Naive thymus-derived CD8-positive, alpha-beta T cell (primary cell): Measurements from ENCODE around the gene MSH3. TPM values are rescaled to one million over a fixed set of nuclear protein-coding genes. Genes with fewer than 3 reads are reported as not detected.

ENCODE experiments used
- ATAC-seq, 2 donors: fragments of 150-1000 bp; cut with Tn5 transposase in 1 of 2; sonication (Bioruptor Pico), chemical (Tn5 transposase) in 1 of 2; 1 replicate in 1 of 2; 2 replicates in 1 of 2; pipeline ENCODE4 v1.10.0; 2021; ENCODE audit warnings: mild to moderate bottlenecking in 2 of 2, moderate library complexity in 2 of 2
- POLR2A ChIA-PET: fragments of 350-600 bp; sonication (Branson Sonifier 250); formaldehyde crosslinking; loops from one replicate; lab custom pipeline; 2021; ENCODE audit warnings: antibody characterized with exemption; lab: Charles Lee
- DNase-seq, 10 donors: peaks; one replicate each; pipeline versions ENCODE4 v3.0.0 to v3.0.0-alpha.2; 2020 to 2022
- H3K27ac Mint-ChIP-seq, 10 donors: one replicate each; pipeline ENCODE4 v1.8.0; 2020 to 2022; ENCODE audit warnings: mild to moderate bottlenecking in 10 of 10, mixed read lengths in 10 of 10, moderate library complexity in 4 of 10, inconsistent platforms in 1 of 10
- H3K27me3 Mint-ChIP-seq, 5 donors: one replicate each; pipeline ENCODE4 v1.8.0; 2021 to 2022; ENCODE audit warnings: mixed read lengths in 5 of 5
- H3K36me3 Mint-ChIP-seq, 3 donors: one replicate each; pipeline ENCODE4 v1.8.0; 2020 to 2022; ENCODE audit warnings: mixed read lengths in 3 of 3, mild to moderate bottlenecking in 2 of 3, inconsistent platforms in 1 of 3
- H3K4me1 Mint-ChIP-seq, 4 donors: one replicate each; pipeline ENCODE4 v1.8.0; 2021 to 2022; ENCODE audit warnings: mixed read lengths in 4 of 4
- H3K4me3 Mint-ChIP-seq, 10 donors: one replicate each; pipeline ENCODE4 v1.8.0; 2020 to 2022; ENCODE audit warnings: mild to moderate bottlenecking in 10 of 10, mixed read lengths in 10 of 10, moderate library complexity in 6 of 10, inconsistent platforms in 1 of 10
- H3K9me3 Mint-ChIP-seq, 9 donors: one replicate each; pipeline ENCODE4 v1.8.0; 2020 to 2022; ENCODE audit warnings: mixed read lengths in 9 of 9, mild to moderate bottlenecking in 3 of 9, inconsistent platforms in 1 of 9, moderate library complexity in 1 of 9
- polyA plus RNA-seq, 3 donors: library from polyadenylated mRNA; unstranded; fragments of 300-500 nt; fragmentation: Illumina TruSeq; gene quantifications; one replicate each; pipeline ENCODE4 v1.2.3, GENCODE V29; 2021
- total RNA-seq, 8 experiments: library from RNA in 2 of 8; stranded (reverse) in 2 of 8; gene quantifications; one replicate each; pipeline ENCODE4 v1.2.3 and lab custom pipeline; 2021 to 2026

The MSH3 gene
- total and polyA plus RNA-seq, 5 experiments from 2014 or later = 11.0 to 16.3 (median 13.0) TPM

DNA sequence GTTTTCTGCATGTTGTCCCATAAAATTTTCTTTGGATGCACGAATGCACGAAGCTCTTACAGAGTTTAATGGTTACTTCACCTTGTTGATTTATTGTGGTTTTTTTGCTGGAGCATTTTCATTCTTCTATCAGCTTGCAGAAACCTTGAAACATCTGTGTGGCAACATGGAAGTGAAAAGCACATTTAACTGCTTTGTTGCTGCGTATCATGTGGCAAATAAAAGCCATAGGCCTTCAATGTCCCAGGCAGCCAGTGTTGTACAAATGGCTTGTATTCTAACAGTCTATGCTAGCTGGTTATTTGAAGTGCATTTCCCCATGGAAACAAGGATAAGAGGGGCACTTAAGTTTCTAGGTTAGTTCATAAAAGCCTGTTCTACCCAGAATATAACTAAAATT is 263.2 kb downstream of the MSH3 start:
- Mint-ChIP-seq H3K36me3 (peaks cover 0 to 1% (median 0%) of the 10 kb centered on the region in 3 donors), H3K27ac (peak overlapping the region in 1 of 10 donors; percentile 45), H3K27me3 (no peaks in the 10 kb centered on the region), H3K4me1 (peaks cover 6 to 13% (median 10%) of the 10 kb centered on the region in 4 donors), H3K4me3 (no peak overlapping the region), H3K9me3 (peaks cover 0 to 3% (median 0%) of the 10 kb centered on the region in 9 donors)
- ATAC-seq (no peak), DNase-seq (no peak)
- POLR2A ChIA-PET = no interaction called here

DNA sequence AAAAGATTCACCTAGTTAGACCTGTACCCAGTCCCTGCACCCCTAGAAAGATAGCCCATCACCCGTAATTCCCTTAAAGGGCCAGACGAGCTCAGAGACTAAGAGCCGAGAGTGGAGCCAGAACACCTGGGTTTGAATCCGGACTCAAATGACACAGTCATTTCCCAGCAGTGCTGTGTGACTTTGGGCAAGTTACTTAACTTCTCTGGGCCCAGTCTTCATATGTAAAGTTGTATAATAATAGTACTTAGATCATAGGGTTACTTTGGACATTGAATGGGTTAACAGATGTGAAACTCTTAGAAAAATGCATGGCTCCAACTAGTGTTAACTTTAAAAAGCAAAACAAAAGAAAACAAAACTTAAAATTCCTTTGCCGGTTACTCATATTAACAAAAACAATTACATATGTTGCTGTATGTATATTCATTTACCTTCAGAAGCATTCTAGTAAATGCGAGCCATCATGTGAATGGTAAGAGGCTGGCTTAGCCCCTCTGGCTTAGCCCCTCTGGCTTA is 265.3 kb downstream of the MSH3 start:
- Mint-ChIP-seq H3K9me3 (peaks cover 0 to 6% (median 0%) of the 10 kb centered on the region in 9 donors), H3K27ac (no peak overlapping the region), H3K36me3 (peaks cover 0 to 7% (median 4%) of the 10 kb centered on the region in 3 donors), H3K4me3 (no peak overlapping the region), H3K4me1 (peaks cover 6 to 13% (median 10%) of the 10 kb centered on the region in 4 donors), H3K27me3 (no peaks in the 10 kb centered on the region)
- no peak for DNase-seq
- POLR2A ChIA-PET = no interaction called here
- ATAC-seq = no peak

DNA sequence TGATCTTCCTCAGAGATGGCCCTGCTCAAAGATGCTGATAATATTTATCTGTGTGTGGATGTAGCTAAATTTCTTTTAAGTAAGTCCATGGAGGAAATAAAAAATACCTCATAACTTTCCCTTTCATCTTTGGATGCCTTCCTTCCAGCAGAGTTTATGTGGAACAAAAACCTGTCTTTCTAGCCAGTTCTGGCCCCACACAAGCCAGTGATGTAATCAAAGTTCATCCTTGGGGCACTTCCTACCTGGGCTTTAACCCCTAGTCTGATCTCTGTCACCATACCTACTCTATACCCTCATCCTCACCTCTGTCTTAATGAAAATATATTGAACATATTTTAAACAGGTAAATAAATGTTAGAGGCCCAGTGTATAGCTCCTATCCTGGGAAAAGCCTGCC is 265.9 kb downstream of the MSH3 start:
- peaks cover 6 to 13% (median 10%) of the 10 kb centered on the region in 4 donors for H3K4me1 Mint-ChIP-seq

DNA sequence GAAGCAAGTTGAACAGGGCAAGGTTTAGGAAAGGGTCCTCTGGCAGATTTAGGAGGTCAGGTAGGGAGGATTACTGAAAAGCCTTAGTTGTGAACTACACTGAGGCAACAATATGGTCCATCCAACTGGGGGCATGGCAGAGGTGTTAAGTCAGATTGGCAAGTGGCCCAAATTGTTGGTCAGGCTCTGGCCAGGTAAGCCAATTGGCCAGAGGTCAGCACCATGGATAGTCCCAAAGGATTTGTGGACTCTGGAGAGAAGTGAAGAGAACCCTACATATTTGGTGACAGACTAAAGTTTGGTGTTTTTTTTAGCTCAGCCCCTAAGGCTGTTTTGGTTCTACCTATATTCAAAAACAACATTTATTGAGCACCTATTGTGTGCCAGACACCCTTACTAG is 266.6 kb downstream of the MSH3 start:
- ATAC-seq (no peak), DNase-seq (no peak)
- POLR2A ChIA-PET = no interaction called here
- Mint-ChIP-seq H3K4me3 (no peak overlapping the region), H3K27ac (no peak overlapping the region), H3K36me3 (peaks cover 0 to 7% (median 4%) of the 10 kb centered on the region in 3 donors), H3K4me1 (peaks cover 9 to 13% (median 10%) of the 10 kb centered on the region in 4 donors), H3K9me3 (peaks cover 0 to 4% (median 0%) of the 10 kb centered on the region in 9 donors), H3K27me3 (no peaks in the 10 kb centered on the region)

More for the DNA sequence above, 265.9 kb downstream of the MSH3 start:
- Mint-ChIP-seq H3K36me3 (peaks cover 0 to 7% (median 4%) of the 10 kb centered on the region in 3 donors), H3K4me3 (no peak overlapping the region), H3K27ac (no peak overlapping the region), H3K9me3 (peaks cover 0 to 6% (median 0%) of the 10 kb centered on the region in 9 donors), H3K27me3 (no peaks in the 10 kb centered on the region)
- POLR2A ChIA-PET = no interaction called here
- DNase-seq = no peak
- no peak for ATAC-seq

DNA sequence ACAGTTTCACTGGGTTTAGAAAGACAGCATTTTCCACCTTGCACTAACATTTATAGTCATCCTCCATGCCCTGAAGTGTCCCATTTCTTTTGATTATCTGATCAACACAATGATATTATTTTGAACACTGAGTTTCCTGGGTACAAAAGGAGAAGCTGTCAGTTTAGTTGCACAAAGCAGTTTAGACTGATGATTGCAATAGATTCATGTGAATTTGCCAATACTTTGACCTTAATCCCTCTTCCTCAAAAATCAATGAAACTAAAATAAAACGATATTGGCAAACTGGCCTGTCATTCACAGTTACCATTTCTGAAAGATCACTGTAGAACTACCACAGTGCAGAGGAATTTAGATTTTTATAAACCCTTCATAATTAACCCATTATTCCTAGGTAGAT is 271.5 kb downstream of the MSH3 start:
- DNase-seq = no peak
- Mint-ChIP-seq H3K36me3 (peaks cover 0 to 7% (median 4%) of the 10 kb centered on the region in 3 donors), H3K4me1 (peaks cover 3 to 11% (median 8%) of the 10 kb centered on the region in 4 donors), H3K27ac (no peak overlapping the region), H3K9me3 (peaks cover 0 to 3% (median 0%) of the 10 kb centered on the region in 9 donors), H3K4me3 (no peak overlapping the region), H3K27me3 (no peaks in the 10 kb centered on the region)
- ATAC-seq = no peak
- POLR2A ChIA-PET = no interaction called here

Other genes starting within 250 kb of the MSH3 start
- gene ZFYVE16, start 246.6 kb upstream of the MSH3 start, total RNA-seq = 10 to 100 TPM; 22.4 to 27.0 TPM
- gene ZFYVE16, start 246.6 kb upstream of the MSH3 start, polyA plus RNA-seq = 1 to 10 TPM; 1.7 to 4.1 (median 2.5) TPM
- under 1 TPM; 0.26 to 0.82 TPM for gene FAM151B, start 166.6 kb upstream of the MSH3 start, total RNA-seq
- gene FAM151B, start 166.6 kb upstream of the MSH3 start, polyA plus RNA-seq = under 1 TPM in 1 of 3 donors, not detected in 2; 0.57 TPM
- gene ANKRD34B, start 84.4 kb upstream of the MSH3 start, total RNA-seq = not detected
- not detected for gene ANKRD34B, start 84.4 kb upstream of the MSH3 start, polyA plus RNA-seq
- gene DHFR, start 331 bp downstream of the MSH3 start, total RNA-seq = 10 to 100 TPM; 18.3 to 19.5 TPM
- 1 to 10 TPM in 1 of 3 donors, under 1 TPM in 2; 0.82 to 2.2 (median 0.93) TPM for gene DHFR, start 331 bp downstream of the MSH3 start, polyA plus RNA-seq